Prostate gland (tissue), 2 donors: ENCODE data around the gene SLK. TPM values are rescaled to one million over a fixed set of nuclear protein-coding genes. Genes with fewer than 3 reads are reported as not detected.

Source experiments
- DNase-seq: peaks from one replicate; pipeline ENCODE4 v3.0.0-alpha.2; 2019; ENCODE audit warnings: low spot score
- H3K27ac ChIP-seq, 2 donors: fragments of 200-600 bp; sonication (generic); 2 replicates each; pipeline ENCODE4 v1.5.1; 2017 to 2019
- H3K27me3 ChIP-seq: fragments of 200-600 bp; sonication (generic); replicated peaks from 2 replicates; pipeline ENCODE4 v1.5.1; 2019; ENCODE audit not compliant: insufficient read depth
- H3K36me3 ChIP-seq, 2 donors: fragments of 200-600 bp; sonication (generic); 1 replicate in 1 of 2; 2 replicates in 1 of 2; pipeline versions ENCODE4 v1.5.1 to v1.8.1; 2017 to 2019
- H3K4me1 ChIP-seq: fragments of 200-600 bp; sonication (generic); replicated peaks from 2 replicates; pipeline ENCODE4 v1.5.1; 2019
- H3K4me3 ChIP-seq, 2 donors: fragments of 200-600 bp; sonication (generic); 2 replicates each; pipeline ENCODE4 v1.5.1; 2017 to 2019
- H3K9me3 ChIP-seq: fragments of 200-600 bp; sonication (generic); 2 replicates; pipeline ENCODE4 v1.5.1; 2017
- POLR2A ChIP-seq: fragments of 450-650 bp; IDR thresholded peaks from one replicate; pipeline ENCODE4 v1.6.1; 2016; ENCODE audit warnings: antibody characterized with exemption, mild to moderate bottlenecking
- POLR2AphosphoS5 ChIP-seq: sonication (generic); formaldehyde crosslinking; IDR thresholded peaks from one replicate; pipeline ENCODE4 v1.6.1; 2017; ENCODE audit warnings: antibody characterized with exemption
- WGBS: methylation state at CpG from one replicate; pipeline ENCODE4 v1.1.5; 2018; 5-methylcytosine and 5-hydroxymethylcytosine counted together
- intact Hi-C: fragments of 100-400 bp; cut with DNase I; formaldehyde crosslinking; loops from one replicate; pipeline ENCODE4 v1.14.2; 2022
- total RNA-seq, 2 donors: library from RNA; depleted of rRNA; stranded (reverse); fragments of >200 nt; gene quantifications; one replicate each; pipeline ENCODE4 v1.1.0, GENCODE V29; 2016
- TF ChIP-seq, protein P1 (sequence below), 4 experiments: fragments of 200-600 bp in 2 of 4; fragments of 450-650 bp in 2 of 4; sonication (generic) in 2 of 4; IDR thresholded peaks; 1 replicate in 3 of 4; 2 replicates in 1 of 4; pipeline ENCODE4 v1.5.1; 2016 to 2019; ENCODE audit warnings: antibody characterized with exemption in 4 of 4, mild to moderate bottlenecking in 2 of 4, moderate library complexity in 2 of 4

SLK gene
- total RNA-seq, 2 donors from 2014 or later = 30.7 to 55.8 TPM

DNA sequence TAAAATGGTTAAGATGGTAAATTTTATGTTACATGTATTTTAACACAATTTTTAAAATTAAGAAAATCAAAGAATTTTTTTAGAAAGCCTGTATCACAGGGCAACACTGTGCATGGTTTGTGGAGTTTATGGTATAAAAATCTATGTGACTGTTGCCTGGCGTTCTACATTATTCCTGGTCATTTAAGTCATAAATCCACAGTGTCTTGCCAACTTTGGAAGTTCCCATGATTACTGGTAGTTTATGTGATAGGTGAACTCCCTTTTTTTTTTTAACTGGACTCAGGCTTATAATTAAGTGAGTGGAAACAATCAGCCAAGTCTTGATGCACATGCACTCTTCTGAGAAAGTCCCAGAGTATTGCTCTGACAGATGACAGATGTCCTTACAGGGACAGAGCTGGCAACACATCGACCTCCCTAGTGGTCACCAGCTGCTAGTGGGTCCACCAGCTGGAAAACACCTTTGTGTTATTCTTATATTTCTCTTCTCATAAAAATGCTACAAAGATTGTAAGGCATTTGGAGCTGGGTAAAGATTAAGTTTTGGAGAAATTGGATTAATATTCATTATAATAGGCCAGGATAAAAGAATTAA lies 40.1 kb upstream of the SLK start:
- H3K9me3 ChIP-seq = no peaks in the 10 kb centered on the region
- no peak for DNase-seq
- H3K27ac ChIP-seq = no peak overlapping the region
- intact Hi-C loops = no loop called here
- no peaks in the 10 kb centered on the region for H3K4me1 ChIP-seq
- WGBS = 75% methylated on average over 2 of the region's 2 CpGs
- no peak overlapping the region for H3K4me3 ChIP-seq
- no peaks in the 10 kb centered on the region for H3K27me3 ChIP-seq
- H3K36me3 ChIP-seq = no peaks in the 10 kb centered on the region
- no peak for TF ChIP-seq POLR2A
- TF ChIP-seq POLR2AphosphoS5 = no peak
- TF ChIP-seq, protein P1, sequence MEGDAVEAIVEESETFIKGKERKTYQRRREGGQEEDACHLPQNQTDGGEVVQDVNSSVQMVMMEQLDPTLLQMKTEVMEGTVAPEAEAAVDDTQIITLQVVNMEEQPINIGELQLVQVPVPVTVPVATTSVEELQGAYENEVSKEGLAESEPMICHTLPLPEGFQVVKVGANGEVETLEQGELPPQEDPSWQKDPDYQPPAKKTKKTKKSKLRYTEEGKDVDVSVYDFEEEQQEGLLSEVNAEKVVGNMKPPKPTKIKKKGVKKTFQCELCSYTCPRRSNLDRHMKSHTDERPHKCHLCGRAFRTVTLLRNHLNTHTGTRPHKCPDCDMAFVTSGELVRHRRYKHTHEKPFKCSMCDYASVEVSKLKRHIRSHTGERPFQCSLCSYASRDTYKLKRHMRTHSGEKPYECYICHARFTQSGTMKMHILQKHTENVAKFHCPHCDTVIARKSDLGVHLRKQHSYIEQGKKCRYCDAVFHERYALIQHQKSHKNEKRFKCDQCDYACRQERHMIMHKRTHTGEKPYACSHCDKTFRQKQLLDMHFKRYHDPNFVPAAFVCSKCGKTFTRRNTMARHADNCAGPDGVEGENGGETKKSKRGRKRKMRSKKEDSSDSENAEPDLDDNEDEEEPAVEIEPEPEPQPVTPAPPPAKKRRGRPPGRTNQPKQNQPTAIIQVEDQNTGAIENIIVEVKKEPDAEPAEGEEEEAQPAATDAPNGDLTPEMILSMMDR (IDR thresholded peaks at IDR 0.05) = no peak

DNA sequence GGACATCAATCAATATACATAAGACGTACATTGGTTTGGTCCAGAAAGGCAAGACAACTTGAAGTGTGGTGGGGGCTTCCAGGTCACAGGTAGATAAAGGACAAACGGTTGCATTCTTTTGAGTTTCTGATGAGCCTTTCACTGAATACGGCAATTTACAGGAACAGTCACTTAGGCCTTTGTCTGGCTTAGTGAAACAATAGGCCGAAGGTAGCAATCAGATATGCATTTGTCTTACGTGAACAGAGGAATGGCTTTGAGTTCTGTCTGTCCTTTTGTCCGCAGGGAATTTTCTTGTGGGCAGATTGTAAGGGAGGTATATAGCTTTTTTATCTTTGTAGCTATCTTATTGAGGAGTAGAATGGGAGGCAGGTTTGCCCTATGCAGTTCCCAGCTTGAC lies 38.2 kb upstream of the SLK start:
- no peaks in the 10 kb centered on the region for H3K4me1 ChIP-seq
- H3K9me3 ChIP-seq = no peaks in the 10 kb centered on the region
- DNase-seq = no peak
- no peak overlapping the region for H3K4me3 ChIP-seq
- H3K27ac ChIP-seq = no peak overlapping the region
- TF ChIP-seq POLR2AphosphoS5 (no peak), POLR2A (no peak)
- TF ChIP-seq, protein P1 (IDR thresholded peaks at IDR 0.05) = no peak
- no peaks in the 10 kb centered on the region for H3K27me3 ChIP-seq
- no peaks in the 10 kb centered on the region for H3K36me3 ChIP-seq
- 82% methylated on average over 6 of the region's 6 CpGs for WGBS
- intact Hi-C loops = no loop called here

DNA sequence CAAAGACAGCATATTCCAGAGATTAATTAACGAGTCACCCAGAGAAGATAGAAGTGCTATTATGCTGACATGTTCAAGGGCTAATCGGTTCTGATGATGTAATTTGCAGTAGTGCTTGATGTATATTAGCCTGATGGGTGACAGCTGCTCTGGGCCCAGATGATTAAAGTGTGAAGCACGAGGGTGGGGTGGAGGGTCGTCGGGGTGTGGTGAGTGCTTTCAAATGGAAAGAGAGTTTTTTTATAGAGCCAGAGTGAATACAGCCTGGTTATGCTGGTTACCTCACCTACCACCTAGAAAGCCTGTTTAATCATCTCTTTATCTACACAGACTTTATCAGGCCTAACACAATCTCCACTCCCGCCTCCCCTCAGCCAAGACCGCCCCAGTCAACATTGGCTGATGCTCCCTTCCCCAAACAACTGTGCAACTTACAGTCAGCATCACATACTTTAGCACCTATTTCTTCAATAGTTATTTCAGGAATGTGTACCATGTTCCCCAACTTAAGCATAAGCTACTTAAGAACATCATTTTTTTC lies 37.5 kb upstream of the SLK start:
- no peaks in the 10 kb centered on the region for H3K36me3 ChIP-seq
- no peaks in the 10 kb centered on the region for H3K9me3 ChIP-seq
- H3K4me3 ChIP-seq = no peak overlapping the region
- intact Hi-C loops = no loop called here
- no peak for DNase-seq
- no peak for TF ChIP-seq POLR2AphosphoS5
- TF ChIP-seq, protein P1 (IDR thresholded peaks at IDR 0.05) = no peak
- no peak for TF ChIP-seq POLR2A
- no peak overlapping the region for H3K27ac ChIP-seq
- no peaks in the 10 kb centered on the region for H3K4me1 ChIP-seq
- H3K27me3 ChIP-seq = no peaks in the 10 kb centered on the region
- WGBS = 66% methylated on average over 7 of the region's 7 CpGs

DNA sequence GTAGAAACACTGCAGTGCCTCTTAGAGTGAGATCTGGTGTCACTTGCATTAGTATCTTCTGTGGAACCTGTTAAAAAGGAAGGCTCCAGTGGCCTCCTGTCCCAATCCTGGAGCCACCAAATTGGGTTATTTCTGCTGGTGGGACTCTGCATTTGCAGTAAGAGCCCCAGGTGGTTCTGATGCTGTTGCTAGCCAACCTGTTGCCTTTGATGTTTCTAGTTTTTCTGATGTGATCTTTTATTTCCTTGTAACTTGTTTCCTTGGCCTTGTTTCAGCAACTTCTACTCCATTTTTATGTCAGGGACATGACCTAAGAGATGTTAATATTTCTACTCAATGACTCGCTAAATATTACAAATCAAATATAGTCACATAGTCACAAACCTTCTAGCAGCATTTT lies 36.5 kb upstream of the SLK start:
- H3K36me3 ChIP-seq = no peaks in the 10 kb centered on the region
- 100% methylated on average over 1 of the region's 1 CpG for WGBS
- TF ChIP-seq, protein P1 (IDR thresholded peaks at IDR 0.05) = no peak
- no peak for TF ChIP-seq POLR2A
- no peak for TF ChIP-seq POLR2AphosphoS5
- no peak for DNase-seq
- H3K4me3 ChIP-seq = no peak overlapping the region
- H3K4me1 ChIP-seq = no peaks in the 10 kb centered on the region
- intact Hi-C loops = no loop called here
- no peaks in the 10 kb centered on the region for H3K9me3 ChIP-seq
- H3K27me3 ChIP-seq = no peaks in the 10 kb centered on the region
- H3K27ac ChIP-seq = no peak overlapping the region

DNA sequence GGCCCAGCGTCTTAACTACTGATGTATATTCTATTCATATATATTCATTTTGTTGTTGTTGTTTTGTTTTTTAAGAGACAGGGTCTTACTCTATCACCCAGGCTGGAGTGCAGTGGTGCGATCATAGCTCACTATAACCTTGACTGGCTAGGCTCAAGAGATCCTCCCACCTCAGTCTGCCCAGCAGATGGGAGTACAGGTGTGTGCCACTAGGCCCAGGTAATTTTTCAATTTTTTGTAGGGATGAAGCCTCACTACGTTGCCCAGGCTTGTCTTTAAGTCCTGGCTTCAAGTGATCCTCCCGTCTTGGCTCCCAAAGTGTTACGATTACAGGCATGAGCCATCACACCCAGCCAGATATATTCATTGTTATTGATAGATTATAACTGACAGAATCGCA lies 36.1 kb upstream of the SLK start:
- TF ChIP-seq POLR2A (no peak), POLR2AphosphoS5 (no peak)
- TF ChIP-seq, protein P1 (IDR thresholded peaks at IDR 0.05) = no peak
- H3K9me3 ChIP-seq = no peaks in the 10 kb centered on the region
- H3K27me3 ChIP-seq = no peaks in the 10 kb centered on the region
- H3K27ac ChIP-seq = no peak overlapping the region
- no peak for DNase-seq
- H3K36me3 ChIP-seq = no peaks in the 10 kb centered on the region
- intact Hi-C loops = no loop called here
- 90% methylated on average over 6 of the region's 6 CpGs for WGBS
- no peaks in the 10 kb centered on the region for H3K4me1 ChIP-seq
- no peak overlapping the region for H3K4me3 ChIP-seq
